ENCODE data around the gene DBN1.
A peak's percentile ranks its signal among the peaks of the same experiment; 100 is the strongest.
"Not testable (repeated sequence)": the region's sequence is repeated elsewhere in the genome, so short reads cannot be mapped to it uniquely, and the experiment has no call there.

DBN1 gene

GRCh38 chr5:177427919-177428573 is 45.4 kb downstream of the DBN1 start:
- DNase-seq: no peak

- DNase-seq: no peak
These were observed 46.1 kb downstream of the DBN1 start for GRCh38 chr5:177427211-177427822.

GRCh38 chr5:177426566-177427210 is 46.7 kb downstream of the DBN1 start, which contains the start of gene GRK6:
Gene GRK6 (plus strand): TSS chr5:177426676. CDS start chr5:177426846, 170 bp downstream.
- peak; percentile 51 to 70 for DNase-seq

- DNase-seq: peak; percentile 100
These were observed 47.5 kb downstream of the DBN1 start for GRCh38 chr5:177425801-177426565.

GRCh38 chr5:177425196-177425800 is 48.1 kb downstream of the DBN1 start:
- DNase-seq: no peak

GRCh38 chr5:177423671-177424070 is 49.8 kb downstream of the DBN1 start:
- no peak for DNase-seq

GRCh38 chr5:177421062-177421798 is 52.2 kb downstream of the DBN1 start:
- DNase-seq: no peak

- DNase-seq: not testable (repeated sequence)
These were observed 53.0 kb downstream of the DBN1 start for GRCh38 chr5:177420472-177420871.

GRCh38 chr5:177419046-177419445 is 54.4 kb downstream of the DBN1 start:
- no peak for DNase-seq

- not testable (repeated sequence) for DNase-seq
These were observed 56.4 kb downstream of the DBN1 start for GRCh38 chr5:177417081-177417480.

- DNase-seq: no peak
These were observed 59.0 kb downstream of the DBN1 start for GRCh38 chr5:177414481-177414880.

GRCh38 chr5:177412603-177413233 is 60.7 kb downstream of the DBN1 start:
- no peak for DNase-seq

- DNase-seq: no peak
These were observed 62.9 kb downstream of the DBN1 start for GRCh38 chr5:177410575-177410974.

- DNase-seq: no peak
These were observed 64.2 kb downstream of the DBN1 start, which contains the start of gene F12 for GRCh38 chr5:177409043-177409801. Gene F12 (minus strand): TSS chr5:177409564. CDS start chr5:177409527, 37 bp downstream.
